COLO668 (cell line): Measurements from ENCODE around the gene NXPH2.
"Not testable (repeated sequence)": the region's sequence is repeated elsewhere in the genome, so short reads cannot be mapped to it uniquely, and the experiment has no call there.

ENCODE experiments used
- DNase-seq: peaks from one replicate; lab custom pipeline; 2025; ENCODE audit not compliant: unreplicated experiment; lab: John Stamatoyannopoulos, UW

NXPH2 gene

DNA sequence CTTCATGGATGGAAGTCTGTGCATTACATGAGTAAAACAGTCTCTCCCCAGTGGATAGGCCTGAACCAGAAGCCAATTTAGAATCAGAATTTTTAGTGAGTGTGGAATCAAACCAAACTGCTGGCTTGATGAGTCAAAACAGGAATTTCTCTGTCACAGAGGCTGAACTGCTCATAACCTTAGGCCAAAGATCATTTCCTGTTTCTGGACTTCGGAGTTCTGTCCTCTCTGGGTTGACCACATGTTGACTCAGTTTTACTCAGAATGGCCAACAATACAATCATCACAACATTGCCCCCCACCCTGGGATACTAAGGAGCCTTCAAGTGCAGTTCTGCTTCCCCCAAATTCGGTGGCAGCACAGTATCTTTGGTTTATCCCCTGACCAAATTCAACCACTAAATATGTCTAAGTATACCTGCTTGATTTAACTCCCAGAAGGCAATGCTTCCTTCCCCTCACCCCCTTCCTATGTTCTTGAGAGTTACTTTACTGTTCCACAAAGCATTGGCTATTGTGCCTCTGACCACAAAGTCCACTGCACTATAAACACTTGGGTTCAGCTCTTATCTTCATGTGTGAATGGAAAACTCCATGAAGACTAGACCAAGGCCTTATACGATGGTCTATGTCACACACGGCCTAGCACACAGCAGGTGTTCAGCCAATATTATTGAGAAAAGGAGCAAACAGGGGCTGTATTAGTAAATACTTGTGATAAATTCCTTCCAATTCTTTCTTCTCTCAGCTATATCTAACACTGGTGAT, 67.8 kb downstream of the NXPH2 start:
- DNase-seq: no peak

DNA sequence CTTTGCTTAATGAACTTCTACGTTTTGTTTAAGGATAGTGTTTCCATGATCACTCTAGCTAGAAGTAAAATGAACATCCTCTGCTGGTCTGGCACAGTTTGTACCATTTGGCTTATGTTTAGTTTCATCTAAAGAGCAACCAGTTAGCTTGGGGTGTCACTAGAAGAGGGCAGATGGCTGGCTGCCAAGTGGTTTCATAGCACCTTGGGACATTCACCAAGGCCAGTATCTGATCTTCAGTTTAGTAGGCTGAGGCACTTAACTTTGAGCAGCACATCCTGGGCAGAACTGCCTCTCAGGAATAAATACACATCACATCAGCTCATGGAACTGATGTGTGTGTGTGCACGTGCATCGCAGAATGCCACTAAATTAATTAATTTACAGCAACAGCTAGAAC, 68.4 kb downstream of the NXPH2 start:
- no peak for DNase-seq

DNA sequence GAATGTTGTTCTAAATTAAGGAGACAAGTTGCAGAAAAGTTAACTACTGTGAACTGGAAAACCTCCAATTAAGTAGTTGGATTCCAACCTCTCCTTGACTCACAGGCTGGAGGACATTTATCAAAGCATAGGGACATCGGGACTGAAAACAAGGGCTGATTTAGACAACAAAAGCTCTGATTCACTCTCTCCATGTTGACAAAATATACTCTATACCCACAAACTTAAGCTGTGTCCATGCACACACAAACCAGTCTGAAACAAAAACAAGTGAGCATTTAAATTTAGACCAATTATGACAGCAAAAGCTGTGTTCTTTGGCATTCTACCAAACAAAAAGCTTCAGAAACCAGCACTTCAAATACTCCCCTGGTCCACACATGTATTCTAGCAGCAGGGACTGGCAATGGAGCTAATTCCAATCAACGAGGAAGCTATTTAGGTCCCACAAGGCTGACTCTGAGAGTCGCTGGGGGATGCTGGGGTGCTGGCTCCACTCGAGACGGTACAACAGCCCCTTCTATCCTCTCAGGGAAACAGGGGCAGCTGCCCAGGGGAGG, 71.4 kb downstream of the NXPH2 start:
- no peak for DNase-seq

DNA sequence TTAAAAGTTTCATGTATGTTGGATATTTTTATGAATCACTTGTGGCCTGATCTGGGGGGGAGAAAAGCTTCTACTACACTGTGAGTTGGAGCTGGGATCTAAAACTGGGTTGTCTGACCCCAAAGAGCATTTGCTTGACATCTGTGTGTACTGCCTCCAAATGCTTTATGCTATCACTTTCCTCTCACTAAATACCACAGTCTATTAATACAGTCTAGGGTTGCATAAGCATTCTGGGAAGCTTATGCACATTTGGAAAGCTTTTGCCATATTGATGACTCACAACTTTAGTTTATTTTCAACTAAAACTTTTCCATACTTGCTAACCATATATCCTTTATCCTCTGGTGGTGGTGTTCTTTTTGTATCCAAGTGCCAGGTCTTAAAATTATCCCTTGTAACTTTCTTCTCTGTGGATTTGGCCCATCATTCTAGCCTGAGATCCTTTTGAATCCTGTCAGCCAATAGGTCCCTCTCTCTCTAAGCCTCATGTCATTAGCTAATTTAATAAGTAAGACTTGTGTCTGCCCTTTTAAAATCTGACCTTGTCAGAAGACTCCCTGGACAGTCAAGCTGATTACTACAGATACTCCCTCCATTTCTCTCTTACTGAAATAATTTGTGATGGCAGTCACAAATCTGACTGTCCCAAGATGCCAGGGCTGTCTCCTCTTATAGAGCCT, 72.7 kb downstream of the NXPH2 start:
- no peak for DNase-seq

DNA sequence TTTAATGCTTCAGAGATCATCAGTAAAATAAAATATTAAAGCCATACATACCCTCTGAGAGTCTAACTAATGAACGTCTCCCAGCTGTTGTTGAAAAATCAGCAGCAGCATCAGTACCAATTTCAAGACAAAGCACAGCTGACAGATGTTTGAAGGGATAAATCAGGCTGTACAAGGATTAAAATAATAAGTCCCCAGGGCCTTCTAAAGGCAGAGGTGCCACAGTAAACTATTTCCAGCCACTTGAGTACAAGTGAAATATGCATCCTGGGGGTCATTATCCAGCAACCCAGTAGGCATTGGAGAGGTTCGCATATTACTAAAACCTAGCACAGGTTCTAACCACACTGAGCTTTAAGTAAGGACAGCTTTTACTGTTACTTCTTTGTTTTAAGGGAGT, 76.9 kb downstream of the NXPH2 start:
- DNase-seq: no peak

DNA sequence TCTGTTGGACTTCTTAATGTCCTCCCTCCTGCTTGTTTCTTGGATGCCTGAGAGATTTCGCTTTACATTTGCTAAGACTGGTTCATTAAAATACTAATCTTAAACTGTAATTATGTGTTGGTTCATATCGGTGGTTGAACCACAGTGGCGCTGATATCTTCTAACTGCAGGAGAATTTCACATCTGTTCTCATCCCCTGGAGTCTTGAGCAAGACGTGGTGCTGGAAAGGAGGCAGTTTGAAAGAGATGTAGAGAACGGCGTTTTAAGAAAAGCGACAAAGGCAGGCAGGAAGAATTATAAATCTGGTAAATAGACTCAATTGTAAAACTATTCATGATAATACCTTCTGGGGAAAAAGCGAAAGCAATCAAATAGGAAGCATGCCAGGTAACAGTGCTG, 79.5 kb downstream of the NXPH2 start:
- DNase-seq: no peak

DNA sequence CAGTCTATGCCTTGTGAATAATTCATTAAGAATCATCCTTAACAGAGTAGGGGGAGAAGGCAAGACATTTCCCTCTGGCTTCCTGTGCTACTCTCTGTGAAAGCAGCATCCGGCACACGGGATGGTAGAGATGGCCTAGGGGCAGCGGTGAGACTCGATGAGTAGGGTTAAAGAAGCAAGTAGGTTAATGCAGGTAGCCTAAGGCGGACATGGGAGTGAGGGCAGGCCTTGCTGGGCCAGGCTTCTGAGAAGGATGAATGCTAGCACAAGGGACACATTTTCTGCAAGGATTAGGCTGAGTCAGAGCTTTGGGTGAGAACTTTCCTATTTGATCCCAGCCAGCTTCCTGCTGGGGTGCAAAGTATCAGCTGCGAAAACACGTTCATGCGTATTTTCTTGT, 80.8 kb downstream of the NXPH2 start:
- DNase-seq: no peak

DNA sequence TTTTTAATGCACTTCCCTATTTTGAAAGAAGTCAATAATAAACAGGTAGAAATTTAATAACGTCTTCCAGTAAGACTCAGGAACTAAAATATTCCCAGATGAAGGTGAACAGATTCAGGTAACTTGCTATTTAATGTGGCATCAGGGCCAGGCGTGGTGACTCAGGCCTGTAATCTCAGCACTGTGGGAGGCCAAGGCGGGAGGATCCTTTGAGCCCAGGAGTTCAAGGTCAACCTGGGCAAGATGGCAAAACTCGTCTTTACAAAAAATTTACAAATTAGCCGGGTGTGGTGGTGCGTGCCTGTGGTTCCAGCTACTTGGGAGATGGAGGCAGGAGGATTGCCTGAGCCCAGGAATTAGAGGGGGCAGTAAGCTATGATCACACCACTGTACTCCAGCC, 81.8 kb downstream of the NXPH2 start:
- DNase-seq: no peak

DNA sequence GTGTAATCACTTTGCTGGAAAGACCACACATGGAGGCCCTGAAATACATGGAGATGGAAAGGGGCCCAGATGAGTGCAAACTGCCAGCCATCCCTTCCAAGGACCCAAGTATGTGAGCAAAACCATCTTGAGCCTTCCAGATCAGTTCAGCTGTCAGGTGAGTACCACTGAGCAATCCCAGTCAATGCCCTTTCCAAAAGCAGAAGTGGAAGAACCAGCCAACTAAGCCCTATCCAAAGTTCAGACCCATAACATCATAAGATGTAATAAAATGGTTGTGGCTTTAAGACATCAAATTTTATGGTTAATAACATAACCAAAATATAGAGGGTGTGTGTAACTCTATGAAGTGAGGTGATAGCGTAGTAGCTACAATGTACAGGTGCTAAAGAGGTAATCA, 88.5 kb downstream of the NXPH2 start:
- no peak for DNase-seq

DNA sequence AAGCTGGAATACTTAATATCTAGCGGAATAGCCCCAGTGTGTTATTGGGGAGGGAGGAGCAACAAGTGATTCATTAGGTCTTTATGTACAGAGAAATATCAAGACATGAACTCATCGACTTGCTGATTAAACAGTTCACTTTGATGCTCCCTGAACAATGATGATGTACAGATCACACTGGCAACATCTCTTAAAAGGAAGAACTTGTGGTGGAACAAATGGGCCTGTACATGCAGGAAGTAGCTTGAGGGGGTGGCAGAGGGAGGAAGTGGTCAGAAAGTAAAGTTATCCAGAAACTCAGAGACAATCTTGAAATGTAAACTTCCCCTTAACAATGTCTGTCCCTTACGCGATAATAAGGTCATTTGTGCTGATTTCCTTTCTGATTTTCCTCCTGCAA, 90.5 kb downstream of the NXPH2 start:
- DNase-seq: no peak

DNA sequence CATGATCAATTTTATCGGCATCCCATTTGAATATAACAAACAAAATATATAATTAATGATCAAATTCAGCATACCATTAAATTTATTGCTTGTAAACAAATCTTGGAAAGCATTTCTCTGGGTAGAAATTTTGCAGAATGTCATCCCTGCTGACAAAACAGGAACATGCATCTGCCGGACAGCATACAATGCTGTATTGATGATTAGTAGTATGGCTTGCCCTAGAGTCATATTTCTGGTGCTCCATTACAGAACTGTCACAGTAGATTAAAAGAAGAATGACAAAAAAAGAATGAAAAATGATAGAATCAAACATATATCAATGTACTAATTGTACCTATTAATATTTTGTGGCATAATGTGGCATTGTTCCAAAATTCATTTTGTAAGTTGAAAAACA, 98.0 kb downstream of the NXPH2 start:
- no peak for DNase-seq

DNA sequence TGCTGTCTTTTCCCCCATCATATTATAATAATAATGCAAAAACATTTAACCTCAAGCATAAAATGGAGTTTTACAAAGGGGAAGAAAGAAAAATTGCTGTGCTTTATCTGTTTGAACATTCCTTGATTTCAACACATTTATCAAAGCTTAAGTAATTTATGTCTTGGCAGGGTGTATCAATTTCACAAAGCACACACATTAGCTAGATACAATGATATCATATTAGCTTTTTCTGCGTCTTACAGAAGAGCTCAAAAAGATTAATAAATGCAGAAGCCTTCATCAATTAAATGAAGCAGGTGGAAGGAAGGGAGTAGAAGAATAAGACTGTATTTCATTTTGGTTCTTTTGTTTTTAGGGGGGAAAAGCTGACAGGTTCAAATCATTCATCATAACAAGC, 103.0 kb downstream of the NXPH2 start:
- no peak for DNase-seq

DNA sequence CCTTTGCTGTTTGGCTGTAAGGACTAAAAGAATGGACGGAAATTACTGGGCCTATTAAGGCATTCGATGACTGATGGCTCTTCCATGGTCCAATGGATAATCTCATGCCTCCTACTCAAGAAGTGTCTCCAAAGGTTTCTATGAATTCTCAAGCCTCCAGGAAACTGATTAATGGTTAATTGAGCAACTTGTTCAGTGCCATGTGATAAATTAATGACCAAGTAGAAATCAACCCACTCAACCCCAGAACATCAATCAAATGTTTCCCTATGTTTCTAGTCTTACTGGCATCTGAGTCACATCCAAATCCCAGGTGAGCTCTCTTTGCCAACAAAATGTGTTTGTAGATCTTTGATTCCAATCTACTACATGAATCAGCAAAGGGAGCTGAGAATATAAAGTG, 103.6 kb downstream of the NXPH2 start:
- no peak for DNase-seq

DNA sequence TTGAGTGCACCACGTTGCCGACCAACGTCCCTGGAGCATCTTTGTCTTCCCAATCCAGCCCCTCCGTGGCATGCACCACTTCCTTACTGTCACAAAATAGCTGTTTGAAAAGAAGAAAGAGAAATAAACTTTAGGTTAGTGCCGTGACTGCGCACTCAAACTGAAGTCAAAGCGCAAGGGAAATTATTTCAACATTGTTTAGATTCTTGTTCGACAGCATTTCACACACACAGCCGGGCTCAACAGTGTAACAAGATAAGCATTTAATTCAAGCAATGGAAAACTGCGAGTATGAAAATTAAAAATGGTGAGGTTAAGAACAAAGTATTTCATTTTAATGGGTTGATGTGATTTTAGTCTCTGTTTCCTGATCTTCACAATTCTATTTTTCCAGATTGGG, 108.6 kb downstream of the NXPH2 start:
- DNase-seq: no peak

DNA sequence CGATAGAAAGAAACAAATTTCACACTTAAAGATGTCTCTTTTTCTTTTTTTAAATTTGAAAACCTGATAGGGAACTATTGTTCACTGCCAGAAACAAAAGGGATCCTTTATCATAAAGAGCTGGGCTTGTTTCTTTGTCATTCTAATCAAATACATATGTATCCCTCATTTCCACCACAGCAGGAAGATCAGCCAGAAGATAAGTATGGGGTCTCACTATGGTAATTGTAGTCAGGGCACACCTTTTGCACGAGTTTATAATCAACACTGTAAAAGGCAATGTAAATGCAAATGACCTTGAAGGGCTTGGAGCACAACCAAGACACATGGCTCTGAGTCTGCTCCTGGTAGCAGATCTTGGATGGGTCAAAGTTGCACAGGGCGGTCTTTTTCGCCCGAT, 109.5 kb downstream of the NXPH2 start:
- DNase-seq: no peak

DNA sequence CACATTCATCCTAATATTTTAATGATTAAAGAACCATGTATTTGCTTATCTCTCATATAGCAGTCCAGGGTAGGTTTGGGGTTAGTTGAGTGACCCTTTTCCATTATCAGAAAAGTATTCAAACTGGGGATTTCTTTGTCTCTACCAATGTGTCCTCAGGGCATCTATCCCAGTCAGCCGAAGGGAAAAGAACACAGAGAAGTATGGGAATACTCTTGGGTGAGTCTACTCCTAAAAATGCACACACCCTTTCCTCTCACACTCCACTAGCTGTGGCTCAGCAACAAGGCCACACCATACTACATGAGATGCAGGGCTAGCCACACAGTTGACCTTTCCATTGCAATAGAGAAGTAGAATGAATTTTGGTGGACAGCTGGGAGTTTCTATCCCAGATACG, 114.3 kb downstream of the NXPH2 start:
- no peak for DNase-seq

DNA sequence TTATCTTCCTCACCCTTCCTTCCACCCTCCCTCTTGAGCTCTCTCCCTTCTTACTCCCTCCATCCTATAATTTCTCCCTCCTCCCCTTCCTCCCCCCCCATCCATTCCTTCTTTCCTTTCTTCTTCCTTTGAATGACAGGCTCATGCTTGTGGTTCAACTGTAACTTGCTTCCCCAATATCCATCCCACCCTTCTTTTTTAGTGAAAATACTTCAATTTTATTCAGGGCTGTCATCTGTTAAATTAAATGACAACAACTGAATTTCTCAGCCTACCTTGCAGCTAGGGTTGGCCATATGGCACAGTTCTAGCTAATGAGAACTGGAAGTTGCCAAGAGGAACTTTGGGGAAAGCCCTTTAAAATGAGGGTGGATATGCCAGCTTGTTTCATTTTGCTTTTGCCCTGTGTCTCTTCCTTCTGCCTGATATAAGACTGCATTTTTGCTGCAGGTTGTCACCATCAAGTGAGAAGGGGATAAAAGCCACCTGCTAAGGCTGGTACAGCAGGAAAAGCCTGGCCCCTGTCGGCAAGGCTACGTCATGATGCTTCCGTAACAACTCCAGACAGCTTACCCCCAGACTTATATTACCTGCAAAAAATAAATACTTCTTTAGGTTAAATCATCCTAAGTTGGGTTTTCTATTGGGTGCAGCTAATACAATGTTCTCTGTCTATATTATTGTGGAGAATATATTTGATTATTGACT, 121.8 kb downstream of the NXPH2 start:
- no peak for DNase-seq

DNA sequence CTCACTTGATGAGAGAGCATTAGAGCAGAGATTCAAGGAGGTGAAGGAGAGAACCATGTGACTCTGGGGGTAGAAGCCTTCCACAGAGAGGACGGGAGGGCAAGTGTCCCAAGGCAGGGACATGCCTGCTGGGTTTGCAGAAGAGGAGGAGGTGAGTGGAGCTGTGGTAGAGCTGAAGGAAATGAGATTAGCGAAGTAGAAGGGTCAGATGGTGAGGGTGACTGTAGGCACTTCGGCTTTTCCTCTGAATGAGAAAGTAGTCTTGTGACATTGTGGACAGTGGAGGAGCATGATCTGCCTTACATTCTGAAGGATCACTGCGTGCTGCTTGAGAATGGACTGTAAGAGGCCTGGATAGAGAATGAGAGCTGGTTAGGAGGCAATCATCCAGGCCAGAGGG, 126.0 kb downstream of the NXPH2 start:
- DNase-seq: no peak

DNA sequence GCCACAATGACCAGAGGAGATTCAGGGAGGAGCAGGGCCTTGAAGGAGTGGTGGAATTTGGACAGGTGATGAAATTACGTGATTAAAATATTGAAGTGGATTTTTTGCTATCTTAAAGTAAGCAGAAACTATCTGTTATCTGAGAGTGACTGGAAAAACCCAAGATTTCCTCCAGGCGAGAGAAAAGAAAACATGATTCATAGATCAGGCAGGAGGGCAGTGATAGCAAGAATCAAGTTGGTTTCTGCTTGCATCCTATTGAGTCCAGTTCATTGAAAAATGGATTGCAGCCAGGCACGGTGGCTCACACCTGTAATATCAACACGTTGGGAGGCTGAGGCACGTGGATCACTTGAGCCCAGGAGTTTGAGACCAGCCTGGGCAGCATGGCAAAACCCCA, 127.8 kb downstream of the NXPH2 start:
- no peak for DNase-seq

DNA sequence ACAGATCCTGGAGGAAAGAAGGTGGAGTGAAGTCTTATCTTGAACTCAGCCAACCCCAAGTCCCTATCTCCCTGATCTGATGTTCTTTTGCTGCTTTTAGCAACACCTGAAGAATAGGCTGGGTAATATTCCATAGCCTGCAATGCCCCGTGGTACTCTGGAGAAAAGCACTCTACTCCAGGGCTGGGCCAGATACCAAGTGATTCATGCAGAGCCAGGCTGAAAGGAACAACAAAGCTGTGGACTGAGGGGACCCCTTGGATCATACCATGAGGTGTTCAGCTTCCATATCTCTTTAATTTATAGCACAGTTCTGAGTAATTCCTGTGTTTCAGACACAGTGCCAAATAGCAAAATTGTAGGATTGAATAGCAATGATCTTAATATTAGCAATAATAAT, 130.6 kb downstream of the NXPH2 start:
- DNase-seq: no peak

DNA sequence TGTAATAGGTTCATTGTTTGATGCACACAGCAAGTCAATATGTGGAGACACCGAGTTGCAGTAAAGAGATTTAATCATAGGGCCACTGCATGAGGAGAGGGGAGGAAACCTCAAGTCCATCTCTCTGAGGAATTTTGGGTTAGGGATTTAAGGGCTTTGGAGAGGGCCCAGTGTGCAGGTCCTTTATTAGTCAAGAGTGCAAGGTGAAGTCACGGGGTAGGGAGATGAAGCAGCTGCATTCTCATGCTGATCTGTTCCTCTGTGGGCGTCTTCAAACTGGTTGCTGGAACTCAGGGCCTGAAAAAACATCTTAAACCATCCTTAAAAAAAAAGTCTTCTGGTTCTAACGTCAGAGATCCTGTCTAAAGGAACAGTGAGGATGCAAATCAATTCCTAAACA, 131.6 kb downstream of the NXPH2 start:
- no peak for DNase-seq

DNA sequence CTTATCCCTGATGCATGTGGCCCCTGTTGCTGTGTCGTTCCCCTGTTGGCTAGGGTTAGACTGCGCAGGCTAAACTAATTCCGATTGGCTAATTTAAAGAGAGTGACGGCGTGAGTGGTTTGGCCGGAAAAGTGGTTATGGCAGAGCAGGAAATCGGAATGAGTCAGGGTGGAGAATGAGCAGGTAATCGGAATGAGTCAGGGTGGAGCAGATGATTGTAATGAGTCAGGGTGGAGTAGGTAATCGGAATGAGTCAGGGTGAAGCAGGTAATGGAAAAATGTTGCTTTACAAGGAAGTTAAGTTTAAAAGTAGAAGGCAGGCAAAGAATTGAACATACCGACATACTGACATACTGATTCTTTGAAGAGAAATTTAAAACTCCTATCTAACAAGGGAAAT, 135.4 kb downstream of the NXPH2 start:
- DNase-seq: not testable (repeated sequence)
